Measurements from ENCODE around the gene DBNDD2.

The DBNDD2 gene

GRCh38 chr20:45448270-45448669, 40.2 kb downstream of the DBNDD2 start:
- no peak for DNase-seq (ENCODE audit: low read depth in 2 of 2, low spot score in 1 of 2)

- DNase-seq (ENCODE audit: low read depth in 2 of 2, low spot score in 1 of 2) = no peak
Measured at GRCh38 chr20:45449528-45449927, 41.4 kb downstream of the DBNDD2 start.

- no peak for DNase-seq (ENCODE audit: low read depth in 2 of 2, low spot score in 1 of 2)
Measured at GRCh38 chr20:45450097-45450818, 42.2 kb downstream of the DBNDD2 start.

- no peak for DNase-seq (ENCODE audit: low read depth in 2 of 2, low spot score in 1 of 2)
Measured at GRCh38 chr20:45452238-45452637, 44.1 kb downstream of the DBNDD2 start.

GRCh38 chr20:45452772-45453691, 44.9 kb downstream of the DBNDD2 start:
- no peak for DNase-seq (ENCODE audit: low read depth in 2 of 2, low spot score in 1 of 2)

- no peak for DNase-seq (ENCODE audit: low read depth in 2 of 2, low spot score in 1 of 2)
Measured at GRCh38 chr20:45456632-45457031, 48.5 kb downstream of the DBNDD2 start.

- DNase-seq (ENCODE audit: low read depth in 2 of 2, low spot score in 1 of 2) = no peak
Measured at GRCh38 chr20:45459606-45460005, 51.5 kb downstream of the DBNDD2 start.
